Measurements from ENCODE around the gene RFESD.
"Not testable (repeated sequence)": the region's sequence is repeated elsewhere in the genome, so short reads cannot be mapped to it uniquely, and the experiment has no call there.

Gene RFESD

GRCh38 chr5:95667678-95668077 is 21.1 kb downstream of the RFESD start:
- DNase-seq, result no peak

GRCh38 chr5:95668216-95668615 is 21.6 kb downstream of the RFESD start:
- DNase-seq, result no peak

GRCh38 chr5:95668728-95669127 is 22.2 kb downstream of the RFESD start:
- no peak for DNase-seq

DNA sequence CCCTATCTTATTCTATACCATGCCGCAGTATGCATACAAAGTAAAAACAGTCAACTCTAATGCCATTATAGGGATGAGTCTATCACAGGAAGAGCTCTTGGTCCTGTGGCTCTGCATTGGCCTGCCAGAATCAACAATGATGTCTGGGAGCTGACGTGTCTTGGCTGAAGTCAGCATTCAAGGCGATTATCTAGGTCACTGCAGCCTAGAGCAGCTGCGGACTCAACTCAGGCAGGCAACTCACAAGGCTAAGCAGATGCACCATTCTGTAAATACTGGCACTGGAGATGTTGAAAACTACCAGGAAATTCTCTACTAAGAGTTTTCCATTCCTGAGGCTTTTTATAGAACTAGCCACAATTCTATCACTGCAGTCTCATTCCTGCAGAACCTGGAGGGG is 23.0 kb downstream of the RFESD start:
- peak; percentile 83 for DNase-seq

DNA sequence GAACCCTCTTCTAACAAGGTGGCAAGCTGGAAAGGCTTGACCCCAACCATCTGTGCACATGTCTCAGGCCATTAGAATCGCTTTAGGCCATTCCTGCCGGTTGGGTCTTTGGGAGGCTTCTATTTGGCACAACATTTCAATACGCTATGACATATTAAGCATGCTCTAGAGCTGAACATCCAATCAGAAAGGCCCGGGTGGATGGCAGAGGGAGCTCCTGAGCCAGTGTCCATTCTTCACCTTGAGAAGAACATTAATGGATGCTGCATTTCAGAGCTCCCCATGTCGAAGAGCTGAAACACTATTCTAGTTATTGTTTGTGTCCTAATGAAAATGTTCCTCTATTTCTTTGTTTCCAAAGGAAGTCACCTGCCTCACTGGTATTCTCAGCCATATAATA is 23.4 kb downstream of the RFESD start:
- DNase-seq, result no peak

GRCh38 chr5:95670568-95670967 is 24.0 kb downstream of the RFESD start:
- no peak for DNase-seq

- DNase-seq, result no peak
Measured at GRCh38 chr5:95671826-95672225, 25.2 kb downstream of the RFESD start.

DNA sequence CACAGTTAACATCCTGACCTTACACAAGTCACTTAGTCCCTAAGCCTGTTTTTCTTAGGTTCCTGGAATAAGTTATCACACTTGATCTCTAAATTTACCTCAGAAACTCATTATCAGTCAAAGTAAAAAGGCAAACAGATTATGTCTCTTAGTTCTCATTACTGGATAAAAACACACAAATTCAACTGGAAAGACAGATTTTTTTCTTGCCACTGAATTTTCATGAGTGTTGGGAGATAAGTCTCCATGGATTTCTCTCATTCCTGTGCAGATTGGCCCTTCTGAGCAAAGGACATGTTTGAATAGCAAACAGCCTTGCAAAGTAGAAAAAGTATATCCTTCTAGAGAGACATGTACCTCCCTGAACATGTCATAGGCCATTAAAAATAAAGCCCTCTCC is 26.1 kb downstream of the RFESD start:
- DNase-seq, result no peak

DNA sequence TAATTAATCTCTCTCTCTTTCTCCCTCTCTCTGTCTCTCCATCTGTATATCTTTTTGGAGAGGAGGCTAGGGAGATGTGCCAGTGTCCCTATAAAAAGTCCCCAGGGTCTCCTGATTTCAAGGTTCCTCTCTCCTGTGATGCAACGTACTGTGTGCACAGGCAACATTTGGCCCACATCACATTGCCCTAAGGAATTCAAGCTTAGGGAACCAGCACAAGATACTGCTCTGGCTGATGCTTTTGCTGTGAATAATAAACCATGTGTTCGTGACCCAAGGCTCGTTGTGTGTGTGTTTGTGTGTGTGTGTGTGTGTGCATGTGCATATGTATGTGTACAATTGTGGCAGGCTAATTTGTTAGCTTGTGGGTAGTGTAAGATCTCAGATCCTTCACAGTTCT is 26.5 kb downstream of the RFESD start:
- no peak for DNase-seq

GRCh38 chr5:95682891-95683290 is 36.3 kb downstream of the RFESD start, which contains the start of gene SPATA9:
TSS of gene SPATA9 (minus strand) at chr5:95682991. CDS start at chr5:95682854, 137 bp downstream.
- DNase-seq, result no peak

DNA sequence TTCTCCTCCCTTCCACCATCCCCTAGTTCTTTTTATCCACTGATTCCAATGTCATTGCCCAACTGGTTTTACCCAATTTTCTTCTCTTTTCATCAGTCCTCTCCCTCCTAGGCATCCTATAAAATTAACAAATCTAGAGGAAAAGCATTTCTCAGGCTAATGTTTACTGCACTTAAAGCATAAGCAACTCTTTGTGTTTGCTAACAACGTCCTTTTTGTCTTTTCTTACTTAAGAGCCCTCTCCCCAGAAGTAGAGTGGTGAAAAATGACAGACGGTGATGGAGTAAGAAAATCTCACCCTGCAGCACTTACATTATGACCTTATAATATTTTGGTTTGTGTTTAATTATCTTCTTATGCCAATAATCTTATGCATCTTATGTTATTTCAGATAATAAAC is 37.8 kb downstream of the RFESD start:
- DNase-seq, result no peak

DNA sequence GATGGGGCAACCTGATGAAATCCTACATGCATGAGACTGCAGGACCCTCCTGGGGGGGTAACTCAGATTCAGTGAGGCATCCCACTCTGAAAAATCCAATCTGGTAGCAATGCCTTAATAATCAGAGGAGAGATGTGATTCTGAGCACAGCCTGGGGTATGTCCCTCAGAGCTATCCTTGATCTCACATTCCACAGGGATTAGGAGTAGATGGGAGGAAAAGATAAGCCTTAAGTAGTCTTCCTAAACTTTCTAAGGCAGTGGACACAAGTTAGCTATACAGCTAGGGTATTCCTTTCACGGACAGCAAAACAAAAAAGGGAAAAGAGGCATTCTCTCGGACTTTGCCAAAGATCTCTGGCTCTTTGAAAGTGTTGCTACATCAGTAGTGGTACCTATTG is 40.1 kb downstream of the RFESD start:
- DNase-seq, result no peak

- DNase-seq, result no peak
Measured at GRCh38 chr5:95689680-95690079, 43.1 kb downstream of the RFESD start.

GRCh38 chr5:95690333-95690732 is 43.8 kb downstream of the RFESD start:
- no peak for DNase-seq

DNA sequence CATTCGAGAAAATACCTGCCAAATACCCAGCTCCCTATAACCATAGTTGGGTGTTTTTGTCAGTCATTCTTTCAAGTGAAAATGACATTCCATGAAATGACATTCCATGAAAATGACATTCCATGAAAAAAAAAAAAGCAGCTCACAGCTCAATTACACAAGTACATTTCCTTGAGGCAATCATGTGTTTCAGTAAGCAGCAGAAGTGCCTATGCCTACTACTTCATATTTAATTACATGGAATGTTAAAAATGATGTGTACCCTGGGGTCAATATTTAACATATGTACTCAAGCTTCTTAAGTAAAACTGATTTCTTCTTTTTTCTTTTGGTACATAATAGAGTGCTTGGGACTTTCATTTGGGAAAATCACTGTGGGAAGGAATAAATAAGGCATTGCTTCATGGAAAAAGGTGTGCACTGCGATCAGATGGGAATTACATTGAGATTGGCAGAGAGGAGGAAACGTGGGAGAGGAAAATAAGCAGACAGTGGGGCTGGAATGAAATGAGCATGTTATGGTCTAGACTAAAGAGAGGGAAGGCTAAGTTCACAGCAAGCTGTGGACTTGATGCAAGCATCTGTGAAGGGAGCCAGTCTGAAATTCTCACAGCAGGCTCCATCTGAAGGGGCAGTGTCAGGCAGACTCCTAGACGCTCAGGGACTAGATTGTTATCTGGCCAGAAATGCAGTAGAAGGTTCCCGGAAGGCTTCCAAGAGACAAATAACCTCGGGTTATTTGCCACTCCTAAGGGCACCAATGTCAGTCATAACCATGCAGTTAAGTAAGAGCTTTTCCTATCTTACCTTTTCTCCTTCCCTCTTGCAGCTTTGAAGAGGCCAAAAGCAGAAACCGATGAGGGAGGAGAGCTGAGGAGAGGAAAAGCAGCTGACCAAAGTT is 51.5 kb downstream of the RFESD start:
- no peak for DNase-seq

- DNase-seq, result no peak
Measured at GRCh38 chr5:95699337-95699736, 52.8 kb downstream of the RFESD start.

DNA sequence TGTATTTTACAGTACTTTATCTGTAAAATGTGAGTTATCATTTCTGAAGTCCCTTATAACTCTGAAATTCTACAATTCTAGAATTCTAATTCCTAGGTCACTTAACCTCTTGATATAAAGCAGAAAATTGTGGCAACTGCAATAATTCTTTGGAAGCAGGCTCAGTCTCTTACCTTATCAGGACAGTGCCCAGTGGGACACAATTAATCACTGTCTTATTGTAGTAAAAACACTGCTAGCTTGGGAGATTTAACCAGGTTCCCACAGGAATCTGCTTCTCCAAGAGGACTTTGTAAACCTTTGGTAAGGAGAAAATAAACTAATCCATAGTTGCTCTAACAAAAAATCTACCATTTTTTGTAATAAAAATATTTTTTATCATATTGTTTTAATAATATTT is 54.5 kb downstream of the RFESD start:
- DNase-seq, result no peak

- DNase-seq, result no peak
Measured at GRCh38 chr5:95704150-95704549, 57.6 kb downstream of the RFESD start.

GRCh38 chr5:95706196-95706595 is 59.6 kb downstream of the RFESD start:
- not testable (repeated sequence) for DNase-seq

GRCh38 chr5:95707055-95707454 is 60.5 kb downstream of the RFESD start:
- no peak for DNase-seq

All from femur (tissue), 1 donor.